HG02870 (cell line): ENCODE results near the gene RAB10.
"Not testable (repeated sequence)": the region's sequence is repeated elsewhere in the genome, so short reads cannot be mapped to it uniquely, and the experiment has no call there.

Experiments used
- ATAC-seq: cut with Tn5 transposase; IDR thresholded peaks from one replicate; pipeline ENCODE4 v1.9.1; 2021; ENCODE audit warnings: mild to moderate bottlenecking, moderate library complexity; ENCODE audit not compliant: unreplicated experiment

RAB10 gene

GRCh38 chr2:26144953-26145680 is 111.2 kb downstream of the RAB10 start:
- no peak for ATAC-seq

DNA sequence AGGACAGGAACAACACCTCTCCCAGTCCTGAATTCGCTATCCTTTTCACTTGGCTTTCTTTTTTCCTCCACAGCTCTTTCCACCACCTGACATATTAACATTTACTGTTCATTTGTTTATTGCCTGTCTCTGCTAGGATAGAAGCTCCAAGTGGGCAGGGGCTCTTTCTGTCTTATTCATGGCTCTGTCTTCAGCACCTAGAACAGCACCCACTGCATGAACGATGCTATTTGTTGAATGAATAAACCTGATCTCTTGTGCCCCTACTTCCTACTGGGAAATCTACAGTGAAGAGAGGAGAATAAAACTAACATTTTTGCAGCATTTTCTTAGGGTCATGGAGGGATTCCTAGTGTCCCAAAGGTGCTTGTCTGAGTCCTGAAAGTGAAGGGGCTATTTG is 114.6 kb downstream of the RAB10 start:
- ATAC-seq, result no peak

- ATAC-seq, result no peak
Measured at GRCh38 chr2:26150243-26150642, 116.4 kb downstream of the RAB10 start.

DNA sequence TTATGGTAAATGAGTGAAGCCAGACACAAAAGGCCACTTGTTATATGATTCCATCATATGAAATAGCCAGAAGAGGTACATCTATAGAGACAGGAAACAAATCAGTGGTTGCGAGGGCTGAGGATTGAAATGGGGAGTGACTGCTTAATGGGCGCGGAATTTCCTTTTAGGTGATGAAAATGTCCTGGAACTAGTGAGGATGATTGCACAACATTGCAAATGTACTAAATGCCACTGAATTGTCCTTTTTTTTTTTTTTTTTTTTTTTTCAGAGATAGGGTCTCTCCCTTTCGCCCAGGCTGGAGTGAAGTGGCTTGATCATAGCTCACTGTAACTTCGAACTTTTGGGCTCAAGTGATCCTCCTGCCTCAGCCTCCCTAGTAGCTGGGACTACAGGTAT is 123.7 kb downstream of the RAB10 start:
- ATAC-seq, result no peak

DNA sequence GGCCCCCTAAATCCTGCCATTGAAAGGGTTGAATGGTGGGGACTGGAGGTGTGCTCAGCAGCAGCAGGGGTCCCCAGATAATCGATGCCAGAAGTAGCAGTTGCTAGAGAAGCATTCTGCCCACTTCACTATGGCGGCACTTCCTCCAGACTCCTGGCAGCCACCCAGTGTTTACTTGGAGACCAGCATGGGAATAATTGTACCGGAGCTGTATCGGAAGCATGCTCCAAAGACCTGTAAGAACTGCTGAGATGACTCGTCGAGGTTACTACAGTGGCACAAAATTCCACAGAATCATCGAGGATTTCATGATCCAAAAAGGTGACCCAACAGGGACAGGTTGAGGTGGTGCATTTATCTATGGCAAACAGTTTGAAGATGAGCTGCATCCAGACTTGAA is 128.0 kb downstream of the RAB10 start:
- no peak for ATAC-seq

- no peak for ATAC-seq
Measured at GRCh38 chr2:26162963-26163362, 129.1 kb downstream of the RAB10 start.

DNA sequence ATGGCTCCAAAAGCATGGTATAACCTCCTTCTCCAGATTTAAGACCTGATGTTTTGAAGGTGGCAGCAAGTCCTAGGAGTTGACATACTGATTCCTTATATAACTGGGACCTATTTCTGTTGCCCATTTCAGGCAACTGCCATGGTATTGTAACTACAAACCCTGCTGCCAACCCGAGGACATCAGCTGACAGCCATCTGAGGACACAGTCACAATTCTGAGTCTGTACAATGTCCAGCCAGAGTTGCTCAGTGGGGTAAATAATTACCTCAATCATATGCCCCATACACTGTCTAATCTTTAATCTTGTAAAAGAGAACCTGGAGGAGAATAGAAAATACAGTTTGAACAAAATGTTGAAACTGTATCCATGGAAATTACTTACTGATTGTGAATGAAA is 130.3 kb downstream of the RAB10 start:
- no peak for ATAC-seq

DNA sequence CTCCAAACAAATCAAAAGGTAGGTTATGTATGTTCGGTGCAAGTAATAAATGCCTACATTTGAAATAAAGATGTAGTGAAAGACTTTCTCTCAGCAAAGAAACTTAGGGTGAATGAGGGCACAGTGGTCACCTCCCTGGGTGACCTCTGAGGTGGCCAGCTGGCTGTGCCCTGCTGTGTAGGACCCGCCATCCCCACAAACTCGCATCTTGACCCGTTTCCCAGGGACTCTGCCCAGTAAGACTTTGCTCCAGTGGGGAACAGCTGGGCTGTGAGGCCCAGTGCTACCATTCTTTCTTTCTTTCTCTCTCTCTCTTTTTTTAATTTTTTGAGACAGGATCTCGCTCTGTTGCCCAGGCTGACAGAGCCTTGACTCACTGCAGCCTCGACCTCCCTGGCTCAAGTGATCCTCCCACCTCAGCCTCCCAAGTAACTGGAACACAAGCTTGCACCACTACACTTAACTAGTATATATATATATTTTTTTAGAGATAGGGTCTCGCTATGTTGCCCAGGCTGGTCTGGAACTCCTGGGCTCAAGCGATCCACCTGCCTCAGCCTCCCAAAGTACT is 130.8 kb downstream of the RAB10 start:
- ATAC-seq, result no peak

DNA sequence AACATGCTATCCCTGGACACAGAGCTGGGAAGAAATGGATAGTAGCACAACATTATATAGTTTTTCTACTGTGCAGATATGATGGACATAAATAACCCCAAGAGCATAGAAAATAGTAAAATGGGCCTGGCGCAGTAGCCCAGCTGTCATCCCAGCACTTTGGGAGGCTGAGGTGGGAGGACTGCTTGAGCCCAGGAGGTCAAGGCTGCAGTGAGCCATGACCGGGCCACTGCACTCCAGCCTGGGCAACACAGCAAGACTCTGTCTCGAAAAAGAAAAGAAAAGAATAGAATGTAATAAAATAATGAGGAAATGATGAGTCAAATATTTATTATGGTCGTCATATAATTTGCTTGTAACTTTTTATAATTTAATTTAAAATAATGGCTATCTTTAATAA is 131.5 kb downstream of the RAB10 start:
- ATAC-seq, result no peak

DNA sequence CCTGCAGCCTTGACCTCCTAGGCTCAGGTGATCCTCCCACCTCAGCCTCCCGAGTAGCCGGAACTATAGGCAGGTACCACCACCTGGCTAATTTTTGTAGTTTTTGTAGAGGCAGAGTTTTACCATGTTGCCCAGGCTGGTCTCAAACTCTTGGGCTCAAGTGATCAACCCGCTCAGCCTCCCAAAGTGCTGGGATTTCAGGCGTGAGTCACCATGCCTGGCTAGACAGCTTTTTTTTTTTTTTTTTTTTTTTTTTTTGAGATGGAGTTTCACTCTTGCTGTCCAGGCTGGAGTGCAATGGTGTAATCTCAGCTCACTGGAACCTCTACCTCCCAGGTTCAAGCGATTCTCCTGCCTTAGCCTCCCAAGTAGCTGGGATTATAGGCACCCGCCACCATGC is 132.7 kb downstream of the RAB10 start:
- not testable (repeated sequence) for ATAC-seq

DNA sequence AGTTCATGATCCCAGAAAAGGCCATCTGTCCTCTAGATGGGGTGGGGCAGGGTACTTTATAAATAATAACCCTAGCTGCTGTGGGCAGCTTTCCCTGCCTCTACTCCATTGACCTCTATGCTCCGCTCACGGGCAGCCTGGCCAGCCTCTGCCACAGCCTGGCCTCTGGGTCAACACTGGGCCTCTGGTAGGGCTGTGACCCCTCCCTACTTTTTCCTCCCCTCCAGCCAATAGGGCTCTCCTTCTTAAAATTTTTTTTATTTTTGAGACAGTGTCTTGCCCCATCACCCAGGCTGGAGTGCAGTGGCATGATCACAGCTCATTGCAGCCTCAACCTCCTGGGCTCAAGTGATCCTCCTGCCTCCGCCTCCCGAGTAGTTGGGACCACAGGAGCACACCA is 134.9 kb downstream of the RAB10 start:
- ATAC-seq, result no peak

DNA sequence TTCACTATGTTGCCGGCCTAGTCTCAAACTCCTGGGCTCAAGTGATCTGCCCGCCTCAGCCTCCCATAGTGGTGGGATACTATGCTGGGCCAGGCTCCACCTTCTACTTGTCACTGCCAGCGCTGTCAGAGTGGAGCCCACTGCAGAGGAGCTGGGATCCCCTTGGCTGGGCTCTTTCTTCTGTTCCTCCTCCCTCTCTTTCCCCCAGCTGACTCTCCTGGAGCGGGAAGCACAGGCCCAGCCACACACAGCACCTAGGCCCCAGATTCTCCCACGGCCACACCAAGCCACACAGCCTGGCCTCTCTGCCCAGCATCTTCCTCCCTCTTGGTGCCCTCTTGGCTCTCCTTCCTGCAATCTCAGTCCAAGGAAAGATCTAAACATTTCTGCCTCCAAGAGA is 135.3 kb downstream of the RAB10 start:
- ATAC-seq, result no peak

GRCh38 chr2:26169681-26170414 is 136.0 kb downstream of the RAB10 start:
- no peak for ATAC-seq

- ATAC-seq, result no peak
Measured at GRCh38 chr2:26170795-26171194, 136.9 kb downstream of the RAB10 start.

GRCh38 chr2:26172189-26172870 is 138.4 kb downstream of the RAB10 start:
- no peak for ATAC-seq

- ATAC-seq, result no peak
Measured at GRCh38 chr2:26172871-26173775, 139.2 kb downstream of the RAB10 start, which contains the start of gene GAREM2. GAREM2 (plus strand) TSS chr2:26173088; CDS start chr2:26173221, 133 bp downstream.

DNA sequence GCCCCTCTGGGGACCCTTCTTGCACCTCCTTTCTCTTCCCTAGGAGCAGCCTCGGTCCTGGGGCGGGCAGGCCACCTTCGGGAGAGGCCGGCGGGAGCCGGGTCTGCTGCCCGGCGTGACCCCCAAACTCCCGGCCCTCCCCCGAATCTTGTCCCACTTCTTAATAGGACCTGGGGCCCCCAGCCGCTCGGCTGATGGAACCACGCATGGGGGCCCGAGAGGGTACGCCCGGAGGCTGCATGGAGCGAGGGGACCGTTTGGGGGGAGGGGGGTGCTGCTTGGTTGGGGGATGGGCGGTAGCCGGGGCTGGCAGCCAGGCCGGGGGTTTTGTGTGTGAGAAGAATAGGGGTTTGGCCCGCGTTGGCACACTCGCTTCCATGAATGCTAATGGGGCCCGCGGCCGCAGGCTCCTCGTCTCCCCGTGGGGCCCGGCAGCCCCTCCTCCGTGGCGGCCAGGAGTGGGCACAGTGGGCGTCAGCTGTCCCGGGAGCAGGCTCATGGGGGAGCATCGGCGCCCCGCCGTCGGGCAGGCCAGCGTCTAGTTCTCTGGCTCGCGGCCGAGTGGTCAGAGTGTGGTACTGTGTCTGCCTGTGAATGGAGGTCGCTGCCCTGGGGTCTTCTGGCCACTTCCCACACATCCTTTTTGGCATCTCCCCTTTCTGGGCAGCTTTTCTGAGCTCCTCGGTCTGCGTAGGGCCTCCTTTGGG is 140.0 kb downstream of the RAB10 start:
- no peak for ATAC-seq

DNA sequence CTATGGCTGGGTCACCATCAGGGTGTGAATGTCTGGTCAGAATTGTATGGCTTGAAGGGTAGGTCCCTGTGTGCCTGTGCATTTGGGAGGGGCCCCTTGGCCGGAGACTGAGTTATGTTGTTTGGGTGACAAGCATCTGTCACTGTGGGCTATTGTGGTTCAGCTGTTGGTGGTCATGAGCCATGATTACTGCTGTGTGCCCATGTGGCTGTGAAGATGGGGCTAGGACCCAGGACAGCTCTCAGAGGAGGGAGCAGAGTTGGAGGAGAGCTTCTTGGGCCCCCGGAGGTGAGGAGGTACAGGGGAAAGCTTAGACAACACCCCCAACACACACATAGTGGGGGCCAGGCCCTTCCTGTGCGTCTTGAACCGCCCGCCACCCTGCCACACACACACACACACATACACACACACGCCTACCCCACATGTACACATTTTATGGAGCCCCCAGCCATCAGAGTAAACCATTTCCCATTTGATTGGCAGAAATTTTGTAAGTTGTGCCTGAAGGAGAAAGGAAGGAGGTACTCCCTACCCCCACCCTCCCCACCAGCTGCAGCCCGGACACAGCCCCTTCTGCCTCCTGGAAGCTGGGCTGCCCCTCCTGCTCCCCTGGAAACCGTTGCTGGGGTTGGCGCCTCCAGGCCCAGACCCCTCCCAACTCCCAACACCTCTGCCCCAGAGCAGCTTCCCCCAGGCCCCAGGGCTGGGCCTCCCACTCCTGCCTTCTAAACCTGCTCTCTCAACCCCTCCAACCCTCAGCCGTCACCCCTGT is 141.0 kb downstream of the RAB10 start:
- no peak for ATAC-seq
